HFF-Myc (cell line): ENCODE data around the gene PRDM10.

ENCODE experiments used
- DNase-seq: peaks from one replicate; pipeline ENCODE4 v3.0.0-alpha.2; 2011; ENCODE audit warnings: low read depth; ENCODE audit errors: extremely low read depth
- H3K4me3 ChIP-seq: replicated peaks from 2 replicates; pipeline ENCODE4 v1.5.1; 2011; ENCODE audit warnings: low read depth, mild to moderate bottlenecking, control low read depth, low read length
- CTCF ChIP-seq: IDR thresholded peaks from 2 replicates; pipeline ENCODE4 v1.5.1; 2012; ENCODE audit warnings: mild to moderate bottlenecking, low read depth, low read length, control low read depth; ENCODE audit errors: missing control alignments

The PRDM10 gene

GRCh38 chr11:129943036-129943435, 59.6 kb downstream of the PRDM10 start:
- H3K4me3 ChIP-seq, result no peak overlapping the region
- no peak for TF ChIP-seq CTCF
- DNase-seq, result no peak

GRCh38 chr11:129939510-129939909, 63.1 kb downstream of the PRDM10 start:
- DNase-seq, result no peak
- H3K4me3 ChIP-seq, result no peak overlapping the region
- TF ChIP-seq CTCF, result no peak

DNA sequence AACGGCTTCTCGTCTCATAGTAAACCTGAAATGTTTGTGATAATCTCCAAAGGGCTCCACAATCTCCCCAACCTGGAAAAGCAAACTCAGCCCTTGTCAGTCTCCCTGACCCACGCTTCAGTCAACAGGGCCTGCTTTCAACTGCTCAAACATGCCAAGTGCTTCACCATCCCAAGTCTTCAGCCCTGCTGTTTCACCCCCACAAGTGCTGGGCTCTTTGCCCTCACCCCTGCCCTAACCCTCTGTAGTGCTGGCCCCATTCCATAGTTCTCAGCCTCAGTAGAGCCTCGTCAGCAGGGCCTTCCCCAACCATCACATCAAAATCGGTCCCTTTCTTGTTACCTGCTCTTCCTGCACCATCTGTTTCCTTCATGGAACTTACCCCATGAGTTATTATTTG, 63.9 kb downstream of the PRDM10 start:
- DNase-seq, result no peak
- no peak for TF ChIP-seq CTCF

DNA sequence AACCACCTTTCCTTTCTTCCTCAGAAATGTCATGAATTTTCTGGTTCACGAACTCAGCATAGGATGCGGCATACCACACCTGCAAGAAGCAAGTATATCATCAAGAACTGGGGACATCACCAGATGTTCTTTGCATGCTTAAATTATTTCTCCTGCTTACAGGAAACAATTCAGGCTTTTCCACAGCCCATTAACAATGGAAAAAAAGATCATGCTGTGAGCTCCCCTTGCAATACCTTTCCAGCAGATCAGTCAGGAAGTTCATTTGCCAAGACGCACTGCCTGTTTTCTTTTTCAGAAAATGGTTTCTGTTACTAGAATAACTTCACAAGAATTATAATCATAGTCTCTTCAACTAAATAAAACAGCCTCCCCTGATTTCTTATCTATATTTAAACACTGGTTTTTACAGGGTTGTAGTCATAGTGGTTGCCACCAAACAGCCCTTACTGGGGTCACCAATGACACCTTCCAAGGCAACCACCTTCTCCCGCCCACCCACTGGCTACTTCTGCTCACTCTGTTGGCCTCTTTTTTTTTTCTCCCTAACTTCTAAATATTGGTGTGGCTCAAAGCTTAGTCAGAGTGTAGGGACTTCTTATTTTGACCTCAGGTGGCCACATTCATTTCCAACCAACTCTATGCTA, 64.9 kb downstream of the PRDM10 start:
- no peak for DNase-seq

More for the DNA sequence above, 63.9 kb downstream of the PRDM10 start:
- no peak overlapping the region for H3K4me3 ChIP-seq

GRCh38 chr11:129935723-129936122, 66.9 kb downstream of the PRDM10 start:
- no peak for TF ChIP-seq CTCF
- DNase-seq, result no peak
- H3K4me3 ChIP-seq, result no peak overlapping the region

More for the DNA sequence above, 64.9 kb downstream of the PRDM10 start:
- H3K4me3 ChIP-seq, result no peak overlapping the region
- TF ChIP-seq CTCF, result no peak

DNA sequence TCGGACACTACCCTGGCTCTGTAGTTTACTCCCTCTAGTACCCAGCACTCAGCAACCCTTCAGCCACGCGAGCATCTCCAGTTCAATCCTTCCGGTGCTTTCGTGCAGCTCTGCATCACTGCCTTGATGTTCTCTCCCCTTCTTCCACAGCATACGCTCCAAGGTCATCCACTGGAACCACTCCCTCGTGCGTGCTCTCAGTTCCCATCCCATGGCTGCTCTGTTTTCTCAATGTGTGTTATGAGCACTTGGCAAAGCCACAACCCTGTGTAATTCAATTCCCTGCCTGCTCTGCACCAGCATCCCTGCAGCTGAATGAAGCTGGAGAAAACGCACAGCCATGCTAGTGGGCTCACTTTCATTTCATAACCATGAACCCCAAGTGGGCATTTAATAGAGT, 68.7 kb downstream of the PRDM10 start:
- H3K4me3 ChIP-seq, result no peak overlapping the region
- DNase-seq, result no peak
- TF ChIP-seq CTCF, result no peak

DNA sequence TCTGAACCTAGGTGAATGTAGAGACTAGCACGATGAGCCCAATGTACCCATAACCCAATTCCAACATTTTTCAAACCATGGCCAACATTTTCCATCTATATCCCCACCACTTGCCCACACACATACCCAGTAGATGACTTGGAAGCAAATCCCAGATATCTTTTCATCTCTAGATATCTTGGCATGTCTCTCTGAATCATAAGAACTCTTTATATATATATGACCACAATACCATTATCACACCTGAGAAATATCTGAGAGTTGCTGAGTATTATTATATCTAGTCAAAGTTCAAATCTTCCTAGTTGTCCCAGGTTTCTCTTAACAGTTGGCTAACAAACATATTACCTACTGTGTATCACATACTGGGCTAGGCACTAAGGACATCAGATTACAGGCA, 69.4 kb downstream of the PRDM10 start:
- DNase-seq, result no peak
- no peak overlapping the region for H3K4me3 ChIP-seq
- TF ChIP-seq CTCF, result no peak
